ENCODE data around the gene MARS2.
"Not testable (repeated sequence)": the region's sequence is repeated elsewhere in the genome, so short reads cannot be mapped to it uniquely, and the experiment has no call there.

MARS2 gene

DNA sequence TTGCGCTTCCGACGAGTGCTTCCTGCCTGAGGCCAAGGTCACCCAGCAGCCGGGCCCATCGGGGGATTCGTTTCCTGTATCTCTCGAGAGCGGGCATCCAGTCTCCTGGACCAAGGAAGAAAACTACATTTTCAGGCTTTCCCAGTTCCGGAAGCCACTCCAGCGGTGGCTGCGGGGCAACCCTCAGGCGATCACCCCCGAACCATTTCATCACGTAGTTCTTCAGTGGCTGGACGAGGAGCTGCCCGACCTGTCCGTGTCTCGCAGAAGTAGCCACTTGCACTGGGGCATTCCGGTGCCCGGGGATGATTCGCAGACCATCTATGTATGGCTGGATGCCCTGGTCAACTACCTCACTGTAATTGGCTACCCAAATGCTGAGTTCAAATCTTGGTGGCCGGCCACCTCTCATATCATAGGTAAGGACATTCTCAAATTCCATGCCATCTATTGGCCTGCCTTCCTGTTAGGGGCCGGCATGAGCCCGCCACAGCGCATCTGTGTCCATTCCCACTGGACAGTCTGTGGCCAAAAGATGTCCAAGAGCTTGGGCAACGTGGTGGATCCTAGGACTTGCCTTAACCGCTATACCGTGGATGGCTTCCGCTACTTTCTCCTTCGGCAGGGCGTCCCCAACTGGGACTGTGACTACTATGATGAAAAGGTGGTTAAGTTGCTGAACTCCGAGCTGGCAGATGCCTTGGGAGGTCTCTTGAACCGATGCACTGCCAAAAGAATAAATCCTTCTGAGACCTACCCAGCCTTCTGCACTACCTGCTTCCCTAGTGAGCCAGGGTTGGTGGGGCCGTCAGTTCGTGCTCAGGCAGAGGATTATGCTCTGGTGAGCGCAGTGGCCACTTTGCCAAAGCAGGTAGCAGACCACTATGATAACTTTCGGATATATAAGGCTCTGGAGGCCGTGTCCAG is 1.0 kb downstream of the MARS2 start:
- no peak for DNase-seq (ENCODE audit: low read depth, low spot score)

- no peak for DNase-seq (ENCODE audit: low read depth, low spot score)
Observed at GRCh38 chr2:197706839-197707207, 1.7 kb downstream of the MARS2 start.

DNA sequence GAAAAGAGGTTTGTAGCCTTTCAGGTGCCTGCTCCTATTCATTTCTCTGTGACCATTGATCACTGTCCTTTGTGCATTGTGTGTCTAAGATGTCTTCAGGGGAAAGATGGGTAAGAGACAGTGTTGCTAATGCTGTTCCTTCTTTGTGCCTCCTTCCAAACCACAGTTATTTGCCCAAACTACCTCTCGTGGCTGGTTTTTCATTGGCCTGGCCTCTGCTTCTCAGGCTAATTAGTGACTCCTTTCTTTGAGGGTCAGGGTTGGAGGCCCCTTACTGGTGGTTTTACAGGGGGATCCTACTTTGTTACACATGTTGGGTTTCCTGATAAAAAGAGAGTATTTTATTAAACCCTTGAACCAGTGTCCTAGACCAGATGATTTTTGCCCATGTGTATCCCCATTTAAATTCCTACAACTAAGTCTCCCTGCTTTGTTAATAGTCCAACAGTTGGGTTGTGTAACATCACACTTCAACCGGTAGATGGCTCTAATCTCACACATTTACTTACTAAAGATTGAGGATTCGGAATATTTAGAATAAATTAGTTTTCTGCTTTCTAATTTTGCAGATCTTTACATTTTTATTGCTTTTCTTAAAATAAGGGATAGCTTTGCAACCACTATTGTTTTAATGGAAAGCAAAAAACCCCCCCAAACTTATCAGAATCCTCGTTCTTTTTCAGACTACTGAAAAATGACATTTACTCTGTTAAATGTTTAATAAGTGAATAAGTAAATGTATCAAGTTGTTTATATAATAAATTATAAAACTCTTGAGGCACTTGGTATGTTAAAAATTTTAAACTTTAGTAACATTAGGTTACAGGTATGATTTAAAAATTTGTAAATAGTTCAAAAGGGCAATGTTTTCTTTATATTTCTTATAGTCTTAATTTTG is 2.4 kb downstream of the MARS2 start:
- no peak for DNase-seq (ENCODE audit: low read depth, low spot score)

GRCh38 chr2:197708331-197708730 is 3.2 kb downstream of the MARS2 start:
- DNase-seq (ENCODE audit: low read depth, low spot score), result no peak

GRCh38 chr2:197709140-197709539 is 4.0 kb downstream of the MARS2 start:
- not testable (repeated sequence) for DNase-seq (ENCODE audit: low read depth, low spot score)

DNA sequence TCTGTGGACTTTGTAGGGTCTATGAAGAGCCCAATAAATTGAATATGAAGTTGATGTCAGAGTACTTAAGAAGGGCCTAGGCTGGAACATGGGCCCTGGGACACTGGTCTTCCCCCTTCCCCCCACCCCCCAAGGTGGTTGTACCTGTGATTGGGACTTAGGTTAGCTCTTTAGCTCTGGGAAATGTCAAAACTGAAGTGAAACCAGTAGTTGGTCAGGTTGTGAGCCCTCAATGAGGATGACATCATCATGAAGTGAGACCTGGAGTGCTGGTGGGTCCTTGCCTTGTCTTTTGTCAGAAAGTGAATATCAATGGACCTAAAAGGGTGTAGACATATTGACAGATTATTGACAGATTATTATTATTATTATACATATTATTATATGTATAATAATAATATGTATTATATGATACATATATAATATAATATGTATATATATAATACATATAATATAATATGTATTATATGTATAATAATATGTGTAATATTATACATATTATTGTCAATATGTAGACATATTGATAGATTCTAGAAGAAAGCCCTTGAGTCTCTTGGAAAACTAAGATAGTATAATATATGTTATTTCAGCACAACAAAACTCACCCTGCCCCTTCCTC is 5.4 kb downstream of the MARS2 start:
- no peak for DNase-seq (ENCODE audit: low read depth, low spot score)

- no peak for DNase-seq (ENCODE audit: low read depth, low spot score)
Observed at GRCh38 chr2:197711578-197711977, 6.4 kb downstream of the MARS2 start.

- no peak for DNase-seq (ENCODE audit: low read depth, low spot score)
Observed at GRCh38 chr2:197713271-197713670, 8.1 kb downstream of the MARS2 start.

GRCh38 chr2:197717863-197718262 is 12.7 kb downstream of the MARS2 start:
- DNase-seq (ENCODE audit: low read depth, low spot score), result no peak

DNA sequence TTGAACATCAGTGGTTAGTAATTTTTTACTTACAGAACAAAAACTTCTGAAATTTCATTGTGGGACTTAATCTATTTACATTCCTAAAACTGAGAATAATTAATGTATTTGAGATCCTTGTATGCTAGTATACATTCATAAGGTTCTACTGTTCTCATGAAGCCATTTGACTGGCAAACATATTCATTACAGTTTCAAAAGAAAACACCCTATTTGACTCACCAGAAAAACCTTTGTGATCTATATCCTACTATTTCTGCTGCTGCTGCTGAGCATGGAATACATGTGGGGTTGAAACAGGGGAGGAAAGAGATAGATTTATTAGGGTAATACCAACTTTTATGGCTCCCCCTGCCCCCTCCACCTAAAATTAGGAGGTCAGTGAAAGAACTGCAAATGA is 21.8 kb downstream of the MARS2 start:
- no peak for DNase-seq (ENCODE audit: low read depth, low spot score)

GRCh38 chr2:197728555-197729544 is 23.7 kb downstream of the MARS2 start:
- not testable (repeated sequence) for DNase-seq (ENCODE audit: low read depth, low spot score)

GRCh38 chr2:197740200-197740599 is 35.0 kb downstream of the MARS2 start:
- DNase-seq (ENCODE audit: low read depth, low spot score), result no peak
